HepG2 (cell line): Measurements from ENCODE around the gene SDR39U1. TPM values are rescaled to one million over a fixed set of nuclear protein-coding genes. Genes with fewer than 3 reads are reported as not detected.

Source experiments
- CBX2 ChIP-seq, 2 experiments: fragments of 200-600 bp in 1 of 2; sonication (generic); formaldehyde crosslinking in 1 of 2; IDR thresholded peaks; 2 replicates each; pipeline versions ENCODE4 v1.7.0 to v1.8.1; 2018 to 2022; ENCODE audit warnings: low read depth in 2 of 2, low read length in 1 of 2, mild to moderate bottlenecking in 1 of 2, missing genetic modification reagents in 1 of 2
- CENPX ChIP-seq: sonication (generic); formaldehyde crosslinking; IDR thresholded peaks from 2 replicates; pipeline ENCODE4 v1.9.0; 2021; ENCODE audit warnings: mild to moderate bottlenecking, missing genetic modification reagents, moderate library complexity
- GATA4 ChIP-seq: sonication (generic); IDR thresholded peaks from 2 replicates; pipeline ENCODE4 v1.6.1; 2016; ENCODE audit warnings: antibody characterized with exemption, low read depth, borderline replicate concordance
- PPARG ChIP-seq: conservative IDR thresholded peaks from 2 replicates; pipeline ENCODE4 v1.6.1; 2016; ENCODE audit warnings: missing biosample characterization, missing genetic modification reagents
- TCF12 ChIP-seq, 2 experiments: fragments of 450-650 bp in 1 of 2; sonication (generic) in 1 of 2; formaldehyde crosslinking in 1 of 2; IDR thresholded peaks; 2 replicates each; pipeline versions ENCODE4 v1.6.1 to v1.8.0; 2017 to 2022; ENCODE audit warnings: antibody characterized with exemption in 1 of 2, mild to moderate bottlenecking in 1 of 2, missing genetic modification reagents in 1 of 2, moderate library complexity in 1 of 2
- TEAD3 ChIP-seq: optimal IDR thresholded peaks from 2 replicates; pipeline ENCODE3; 2016; ENCODE audit warnings: borderline replicate concordance
- ZC3H13 ChIP-seq: sonication (generic); formaldehyde crosslinking; IDR thresholded peaks from 2 replicates; pipeline ENCODE4 v1.8.1; 2023; ENCODE audit warnings: mild to moderate bottlenecking, missing genetic modification reagents, moderate library complexity
- ZNF30 ChIP-seq: sonication (generic); formaldehyde crosslinking; IDR thresholded peaks from 2 replicates; pipeline ENCODE4 v1.5.0; 2020; ENCODE audit warnings: mild to moderate bottlenecking, missing genetic modification reagents
- ZNF326 ChIP-seq: sonication (generic); formaldehyde crosslinking; IDR thresholded peaks from 2 replicates; pipeline ENCODE4 v1.4.0; 2020; ENCODE audit warnings: missing genetic modification reagents, borderline replicate concordance
- ZNF33A ChIP-seq: sonication (generic); formaldehyde crosslinking; IDR thresholded peaks from 2 replicates; pipeline ENCODE4 v1.5.1; 2020; ENCODE audit warnings: missing genetic modification reagents, mild to moderate bottlenecking, moderate library complexity, borderline replicate concordance
- ZNF557 ChIP-seq: sonication (generic); formaldehyde crosslinking; IDR thresholded peaks from 2 replicates; pipeline ENCODE4 v1.4.0; 2020; ENCODE audit warnings: missing genetic modification reagents
- ZSCAN9 ChIP-seq: IDR thresholded peaks from 2 replicates; pipeline ENCODE4 v1.6.1; 2016; ENCODE audit warnings: borderline replicate concordance
- polyA plus RNA-seq, 8 experiments: library from polyadenylated mRNA; depleted of rRNA in 3 of 8; stranded (reverse) in 7 of 8; unstranded in 1 of 8; fragments of >200 nt; fragmentation: Illumina TruSeq in 4 of 8; extraction: Trizol in 4 of 8; gene quantifications; 2 replicates each; pipeline versions ENCODE4 v1.2.1 to v1.2.3, GENCODE V29; 2011 to 2016; ENCODE audit warnings: low read depth in 4 of 8, missing spikeins in 1 of 8, mixed read lengths in 1 of 8; ENCODE audit not compliant: insufficient read depth in 1 of 8
- total RNA-seq, 5 experiments: library from RNA; depleted of rRNA; stranded (reverse); fragments of >200 nt; fragmentation: Illumina TruSeq; extraction: Trizol; gene quantifications; 2 replicates each; pipeline ENCODE4 v1.2.3, GENCODE V29; 2016; ENCODE audit warnings: low read depth in 1 of 5
- TF ChIP-seq, protein P1 (sequence below), 2 experiments: fragments of 450-650 bp in 1 of 2; sonication (generic) in 1 of 2; formaldehyde crosslinking in 1 of 2; IDR thresholded peaks; 2 replicates each; pipeline versions ENCODE4 v1.6.1 to v1.8.0; 2016 to 2022; ENCODE audit warnings: antibody characterized with exemption in 1 of 2, mild to moderate bottlenecking in 1 of 2, missing genetic modification reagents in 1 of 2
- TF ChIP-seq, protein P2 (sequence below): sonication (generic); formaldehyde crosslinking; IDR thresholded peaks from 2 replicates; pipeline ENCODE4 v1.4.0; 2020; ENCODE audit warnings: mild to moderate bottlenecking, low read depth, missing genetic modification reagents

SDR39U1 gene
- total and polyA plus RNA-seq, 2 of the 13 experiments (the other 11 are each of a cell fraction or from before 2014, with no cell fraction given), result 34.4 to 129 TPM

GRCh38 chr14:24481622-24482324 is 39.2 kb upstream of the SDR39U1 start (continued):
- TF ChIP-seq, protein P1, sequence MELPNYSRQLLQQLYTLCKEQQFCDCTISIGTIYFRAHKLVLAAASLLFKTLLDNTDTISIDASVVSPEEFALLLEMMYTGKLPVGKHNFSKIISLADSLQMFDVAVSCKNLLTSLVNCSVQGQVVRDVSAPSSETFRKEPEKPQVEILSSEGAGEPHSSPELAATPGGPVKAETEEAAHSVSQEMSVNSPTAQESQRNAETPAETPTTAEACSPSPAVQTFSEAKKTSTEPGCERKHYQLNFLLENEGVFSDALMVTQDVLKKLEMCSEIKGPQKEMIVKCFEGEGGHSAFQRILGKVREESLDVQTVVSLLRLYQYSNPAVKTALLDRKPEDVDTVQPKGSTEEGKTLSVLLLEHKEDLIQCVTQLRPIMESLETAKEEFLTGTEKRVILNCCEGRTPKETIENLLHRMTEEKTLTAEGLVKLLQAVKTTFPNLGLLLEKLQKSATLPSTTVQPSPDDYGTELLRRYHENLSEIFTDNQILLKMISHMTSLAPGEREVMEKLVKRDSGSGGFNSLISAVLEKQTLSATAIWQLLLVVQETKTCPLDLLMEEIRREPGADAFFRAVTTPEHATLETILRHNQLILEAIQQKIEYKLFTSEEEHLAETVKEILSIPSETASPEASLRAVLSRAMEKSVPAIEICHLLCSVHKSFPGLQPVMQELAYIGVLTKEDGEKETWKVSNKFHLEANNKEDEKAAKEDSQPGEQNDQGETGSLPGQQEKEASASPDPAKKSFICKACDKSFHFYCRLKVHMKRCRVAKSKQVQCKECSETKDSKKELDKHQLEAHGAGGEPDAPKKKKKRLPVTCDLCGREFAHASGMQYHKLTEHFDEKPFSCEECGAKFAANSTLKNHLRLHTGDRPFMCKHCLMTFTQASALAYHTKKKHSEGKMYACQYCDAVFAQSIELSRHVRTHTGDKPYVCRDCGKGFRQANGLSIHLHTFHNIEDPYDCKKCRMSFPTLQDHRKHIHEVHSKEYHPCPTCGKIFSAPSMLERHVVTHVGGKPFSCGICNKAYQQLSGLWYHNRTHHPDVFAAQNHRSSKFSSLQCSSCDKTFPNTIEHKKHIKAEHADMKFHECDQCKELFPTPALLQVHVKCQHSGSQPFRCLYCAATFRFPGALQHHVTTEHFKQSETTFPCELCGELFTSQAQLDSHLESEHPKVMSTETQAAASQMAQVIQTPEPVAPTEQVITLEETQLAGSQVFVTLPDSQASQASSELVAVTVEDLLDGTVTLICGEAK (IDR thresholded peaks at IDR 0.05), result no peak
- TF ChIP-seq, protein P1 (CRISPR knock-in tag; IDR thresholded peaks at IDR 0.05), result peak; percentile 82
- TF ChIP-seq, protein P2, sequence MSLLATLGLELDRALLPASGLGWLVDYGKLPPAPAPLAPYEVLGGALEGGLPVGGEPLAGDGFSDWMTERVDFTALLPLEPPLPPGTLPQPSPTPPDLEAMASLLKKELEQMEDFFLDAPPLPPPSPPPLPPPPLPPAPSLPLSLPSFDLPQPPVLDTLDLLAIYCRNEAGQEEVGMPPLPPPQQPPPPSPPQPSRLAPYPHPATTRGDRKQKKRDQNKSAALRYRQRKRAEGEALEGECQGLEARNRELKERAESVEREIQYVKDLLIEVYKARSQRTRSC (CRISPR knock-in tag), result 0 out of 2 replicates have a peak, but pooled peaks have one; percentile 74
- TF ChIP-seq ZSCAN9 (CRISPR knock-in tag) (peak; percentile 64; the same call in 1 of the 2 replicates), PPARG (CRISPR knock-in tag) (peak; percentile 78; the same call in 1 of the 2 replicates), GATA4 (no peak), ZNF557 (peak; percentile 98), TEAD3 (peak; percentile 79), CBX2 (IDR thresholded peaks at IDR 0.05; ENCODE audit: low read depth, low read length) (no peak), CBX2 (CRISPR knock-in tag; IDR thresholded peaks at IDR 0.05; ENCODE audit: low read depth) (no peak), ZNF30 (CRISPR knock-in tag) (peak; percentile 84; the same call in 1 of the 2 replicates), ZNF326 (no peak), ZNF33A (CRISPR knock-in tag) (no peak), TCF12 (IDR thresholded peaks at IDR 0.05) (no peak), TCF12 (CRISPR knock-in tag; IDR thresholded peaks at IDR 0.05) (no peak), CENPX (CRISPR knock-in tag) (no peak), ZC3H13 (CRISPR knock-in tag) (0 out of 2 replicates have a peak, but pooled peaks have one; percentile 21)
